ENCODE measurements around the gene PDXK. TPM values are rescaled to one million over a fixed set of nuclear protein-coding genes. Genes with fewer than 3 reads are reported as not detected.

Gene PDXK
- total RNA-seq, 3 donors from 2014 or later: 51.5 to 79.2 (median 65.6) TPM

- intact Hi-C loops (cut with DNase I; ENCODE audit: low total_unique reads): no loop called here
- TF ChIP-seq CTCF (IDR thresholded peaks at IDR 0.05): no peak
- no peak for TF ChIP-seq POLR2AphosphoS5 (IDR thresholded peaks at IDR 0.05)
- TF ChIP-seq POLR2A (IDR thresholded peaks at IDR 0.05): no peak
- H3K4me3 ChIP-seq: no peak overlapping the region
- H3K27ac ChIP-seq: no peak overlapping the region
- no peaks in the 10 kb centered on the region for H3K9me3 ChIP-seq
- no peaks in the 10 kb centered on the region for H3K27me3 ChIP-seq
- H3K4me1 ChIP-seq: peaks cover 0 to 7% of the 10 kb centered on the region in 2 donors
- peaks cover 7% of the 10 kb centered on the region for H3K36me3 ChIP-seq
- no peak for DNase-seq (ENCODE audit: low spot score in 2 of 2)
Measured at GRCh38 chr21:43771698-43772424, 52.9 kb downstream of the PDXK start.

- H3K36me3 ChIP-seq: peaks cover 7% of the 10 kb centered on the region
- H3K27me3 ChIP-seq: no peaks in the 10 kb centered on the region
- no peak overlapping the region for H3K27ac ChIP-seq
- no peak overlapping the region for H3K4me3 ChIP-seq
- intact Hi-C loops (cut with DNase I; ENCODE audit: low total_unique reads): no loop called here
- H3K4me1 ChIP-seq: peaks cover 0 to 7% of the 10 kb centered on the region in 2 donors
- no peak for TF ChIP-seq POLR2A (IDR thresholded peaks at IDR 0.05)
- no peak for TF ChIP-seq POLR2AphosphoS5 (IDR thresholded peaks at IDR 0.05)
- TF ChIP-seq CTCF (IDR thresholded peaks at IDR 0.05): no peak
- H3K9me3 ChIP-seq: no peaks in the 10 kb centered on the region
- no peak for DNase-seq (ENCODE audit: low spot score in 2 of 2)
Measured at GRCh38 chr21:43772425-43772821, 53.5 kb downstream of the PDXK start.

GRCh38 chr21:43774163-43774562 lies 55.2 kb downstream of the PDXK start:
- H3K4me3 ChIP-seq: no peak overlapping the region
- intact Hi-C loops (cut with DNase I; ENCODE audit: low total_unique reads): no loop called here
- no peaks in the 10 kb centered on the region for H3K27me3 ChIP-seq
- peaks cover 7% of the 10 kb centered on the region for H3K36me3 ChIP-seq
- DNase-seq (ENCODE audit: low spot score in 2 of 2): no peak
- TF ChIP-seq CTCF (IDR thresholded peaks at IDR 0.05) (no peak), POLR2AphosphoS5 (IDR thresholded peaks at IDR 0.05) (no peak), POLR2A (IDR thresholded peaks at IDR 0.05) (no peak)
- H3K4me1 ChIP-seq: peaks cover 0 to 11% of the 10 kb centered on the region in 2 donors
- no peaks in the 10 kb centered on the region for H3K9me3 ChIP-seq
- no peak overlapping the region for H3K27ac ChIP-seq

GRCh38 chr21:43775190-43775589 lies 56.3 kb downstream of the PDXK start:
- peaks cover 7% of the 10 kb centered on the region for H3K36me3 ChIP-seq
- H3K27ac ChIP-seq: peak overlapping the region in 1 of 2 donors; percentile 95
- peaks cover 0 to 11% of the 10 kb centered on the region in 2 donors for H3K4me1 ChIP-seq
- no peaks in the 10 kb centered on the region for H3K9me3 ChIP-seq
- intact Hi-C loops (cut with DNase I; ENCODE audit: low total_unique reads): loop anchor here (1.0 kb wide), 1 partner anchor 16 kb away; no protein-coding TSS in a partner anchor
- TF ChIP-seq CTCF (IDR thresholded peaks at IDR 0.05): no peak
- TF ChIP-seq POLR2AphosphoS5 (IDR thresholded peaks at IDR 0.05): no peak
- no peak for TF ChIP-seq POLR2A (IDR thresholded peaks at IDR 0.05)
- H3K27me3 ChIP-seq: no peaks in the 10 kb centered on the region
- no peak for DNase-seq (ENCODE audit: low spot score in 2 of 2)
- peak overlapping the region; percentile 92 to 99 (median 94) for H3K4me3 ChIP-seq

- peak within 1 kb of the TSS; percentile 95 to 96 for H3K27ac ChIP-seq
- peak within 1 kb of the TSS; percentile 92 to 99 (median 94) for H3K4me3 ChIP-seq
- peaks cover 7% of the 10 kb centered on the region for H3K36me3 ChIP-seq
- no peaks in the 10 kb centered on the region for H3K9me3 ChIP-seq
- H3K4me1 ChIP-seq: peaks cover 0 to 11% of the 10 kb centered on the region in 2 donors
- no peaks in the 10 kb centered on the region for H3K27me3 ChIP-seq
- intact Hi-C loops (cut with DNase I; ENCODE audit: low total_unique reads): loop anchor here (1.0 kb wide), 1 partner anchor 17 kb away; no protein-coding TSS in a partner anchor
- DNase-seq (ENCODE audit: low spot score in 2 of 2): peak; percentile 69 to 77
- TF ChIP-seq POLR2A (IDR thresholded peaks at IDR 0.05) (peak; percentile 28), CTCF (IDR thresholded peaks at IDR 0.05) (no peak), POLR2AphosphoS5 (IDR thresholded peaks at IDR 0.05) (peak in 2 of 3 donors; percentile 67 to 81)
Measured at GRCh38 chr21:43775795-43776430, 57.0 kb downstream of the PDXK start, which contains the start of gene CSTB. Gene CSTB (minus strand): TSS chr21:43776308. CDS start chr21:43776269, 39 bp downstream.

All from breast epithelium (tissue), 4 donors.